DND-41 (cell line): ENCODE data around the gene DEFB118.

Source experiments
- ATAC-seq: fragments of 200-7000 bp; cut with Tn5 transposase; 3 replicates; pipeline ENCODE4 v1.9.1; 2021; ENCODE audit warnings: low read depth; ENCODE audit not compliant: insufficient read depth
- DNase-seq: peaks from one replicate; pipeline ENCODE4 v3.0.0-alpha.2; 2020
- H2AFZ ChIP-seq: 2 replicates; pipeline ENCODE4 v1.6.0; 2012; ENCODE audit warnings: low read depth, low read length
- H3K27ac ChIP-seq: 2 replicates; pipeline ENCODE4 v1.5.1; 2012; ENCODE audit warnings: low read length, inconsistent platforms
- H3K27me3 ChIP-seq: fragments of 200-600 bp; sonication (generic); 2 replicates; pipeline ENCODE4 v1.6.0; 2012; ENCODE audit warnings: low read length, mild to moderate bottlenecking, inconsistent platforms; ENCODE audit not compliant: insufficient read depth, poor library complexity
- H3K36me3 ChIP-seq: 2 replicates; pipeline ENCODE4 v1.5.1; 2012; ENCODE audit warnings: low read length, inconsistent platforms; ENCODE audit not compliant: insufficient read depth
- H3K4me1 ChIP-seq: 2 replicates; pipeline ENCODE4 v1.5.1; 2012; ENCODE audit warnings: mild to moderate bottlenecking, low read length; ENCODE audit not compliant: insufficient read depth
- H3K4me2 ChIP-seq: 2 replicates; pipeline ENCODE4 v1.6.0; 2012; ENCODE audit warnings: mild to moderate bottlenecking, moderate library complexity, low read length, inconsistent platforms; ENCODE audit not compliant: insufficient read depth
- H3K4me3 ChIP-seq, 2 experiments: fragments of 200-600 bp in 1 of 2; shearing (Covaris generic) in 1 of 2; 2 replicates each; pipeline ENCODE4 v1.5.1; 2012 to 2016; ENCODE audit warnings: inconsistent platforms in 2 of 2, low read length in 2 of 2, mild to moderate bottlenecking in 2 of 2, low read depth in 1 of 2, moderate library complexity in 1 of 2
- H3K79me2 ChIP-seq: 2 replicates; pipeline ENCODE4 v1.6.0; 2012; ENCODE audit warnings: low read length, inconsistent platforms; ENCODE audit not compliant: insufficient read depth
- H3K9ac ChIP-seq: 2 replicates; pipeline ENCODE4 v1.6.0; 2012; ENCODE audit warnings: low read depth, mild to moderate bottlenecking, inconsistent platforms, low read length, moderate library complexity
- H3K9me3 ChIP-seq: 2 replicates; pipeline ENCODE4 v1.5.1; 2012; ENCODE audit warnings: low read length, moderate library complexity, mild to moderate bottlenecking, inconsistent platforms; ENCODE audit not compliant: insufficient read depth, severe bottlenecking
- H4K20me1 ChIP-seq: 2 replicates; pipeline ENCODE4 v1.6.0; 2012; ENCODE audit warnings: low read length; ENCODE audit not compliant: insufficient read depth
- EZH2 ChIP-seq: IDR thresholded peaks from 3 replicates; pipeline ENCODE4 v1.6.1; 2012; ENCODE audit warnings: borderline replicate concordance, low read depth, mild to moderate bottlenecking, moderate library complexity, low read length, inconsistent platforms; ENCODE audit not compliant: severe bottlenecking
- TF ChIP-seq, protein P1 (sequence below): IDR thresholded peaks from 2 replicates; pipeline ENCODE4 v1.5.1; 2012; ENCODE audit warnings: borderline replicate concordance, low read length, moderate library complexity, mild to moderate bottlenecking; ENCODE audit not compliant: poor library complexity, severe bottlenecking; ENCODE audit errors: extremely low read depth

DEFB118 gene

GRCh38 chr20:31406115-31406514 is 37.7 kb downstream of the DEFB118 start, which contains the start of gene DEFB121:
Gene DEFB121 (minus strand): TSS chr20:31406215. CDS start chr20:31406152, 63 bp downstream.
- TF ChIP-seq, protein P1, sequence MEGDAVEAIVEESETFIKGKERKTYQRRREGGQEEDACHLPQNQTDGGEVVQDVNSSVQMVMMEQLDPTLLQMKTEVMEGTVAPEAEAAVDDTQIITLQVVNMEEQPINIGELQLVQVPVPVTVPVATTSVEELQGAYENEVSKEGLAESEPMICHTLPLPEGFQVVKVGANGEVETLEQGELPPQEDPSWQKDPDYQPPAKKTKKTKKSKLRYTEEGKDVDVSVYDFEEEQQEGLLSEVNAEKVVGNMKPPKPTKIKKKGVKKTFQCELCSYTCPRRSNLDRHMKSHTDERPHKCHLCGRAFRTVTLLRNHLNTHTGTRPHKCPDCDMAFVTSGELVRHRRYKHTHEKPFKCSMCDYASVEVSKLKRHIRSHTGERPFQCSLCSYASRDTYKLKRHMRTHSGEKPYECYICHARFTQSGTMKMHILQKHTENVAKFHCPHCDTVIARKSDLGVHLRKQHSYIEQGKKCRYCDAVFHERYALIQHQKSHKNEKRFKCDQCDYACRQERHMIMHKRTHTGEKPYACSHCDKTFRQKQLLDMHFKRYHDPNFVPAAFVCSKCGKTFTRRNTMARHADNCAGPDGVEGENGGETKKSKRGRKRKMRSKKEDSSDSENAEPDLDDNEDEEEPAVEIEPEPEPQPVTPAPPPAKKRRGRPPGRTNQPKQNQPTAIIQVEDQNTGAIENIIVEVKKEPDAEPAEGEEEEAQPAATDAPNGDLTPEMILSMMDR, result no peak
- no peak for TF ChIP-seq EZH2
- no peaks in the 10 kb centered on the region for H3K9me3 ChIP-seq
- no peaks in the 10 kb centered on the region for H3K36me3 ChIP-seq
- no peak within 1 kb of the TSS for H3K4me2 ChIP-seq
- DNase-seq (no peak), ATAC-seq (no peak)
- no peak within 1 kb of the TSS for H3K4me3 ChIP-seq
- H3K4me1 ChIP-seq, result no peaks in the 10 kb centered on the region
- H3K27ac ChIP-seq, result no peak within 1 kb of the TSS
- H3K79me2 ChIP-seq, result no peaks in the 10 kb centered on the region
- no peak within 1 kb of the TSS for H3K9ac ChIP-seq
- H3K27me3 ChIP-seq, result peaks cover 2% of the 10 kb centered on the region
- no peak within 1 kb of the TSS for H2AFZ ChIP-seq
- no peaks in the 10 kb centered on the region for H4K20me1 ChIP-seq

- H3K9me3 ChIP-seq, result no peaks in the 10 kb centered on the region
- DNase-seq (no peak), ATAC-seq (no peak)
- no peaks in the 10 kb centered on the region for H3K4me1 ChIP-seq
- no peaks in the 10 kb centered on the region for H3K27me3 ChIP-seq
- TF ChIP-seq, protein P1, result no peak
- TF ChIP-seq EZH2, result no peak
- H3K4me3 ChIP-seq, result no peak overlapping the region
- H2AFZ ChIP-seq, result no peak overlapping the region
- H3K27ac ChIP-seq, result no peak overlapping the region
- no peak overlapping the region for H3K9ac ChIP-seq
- H4K20me1 ChIP-seq, result no peaks in the 10 kb centered on the region
- H3K4me2 ChIP-seq, result no peak overlapping the region
- H3K36me3 ChIP-seq, result no peaks in the 10 kb centered on the region
- no peaks in the 10 kb centered on the region for H3K79me2 ChIP-seq
Observed at GRCh38 chr20:31410011-31410410, 41.6 kb downstream of the DEFB118 start.

- no peak overlapping the region for H3K9ac ChIP-seq
- no peaks in the 10 kb centered on the region for H3K27me3 ChIP-seq
- no peak for ATAC-seq
- H3K27ac ChIP-seq, result no peak overlapping the region
- TF ChIP-seq, protein P1, result no peak
- TF ChIP-seq EZH2, result no peak
- H3K9me3 ChIP-seq, result no peaks in the 10 kb centered on the region
- H3K36me3 ChIP-seq, result no peaks in the 10 kb centered on the region
- no peak overlapping the region for H2AFZ ChIP-seq
- no peaks in the 10 kb centered on the region for H3K4me1 ChIP-seq
- H3K4me2 ChIP-seq, result no peak overlapping the region
- DNase-seq, result no peak
- no peak overlapping the region for H3K4me3 ChIP-seq
- H4K20me1 ChIP-seq, result no peaks in the 10 kb centered on the region
- H3K79me2 ChIP-seq, result no peaks in the 10 kb centered on the region
Observed at GRCh38 chr20:31414381-31414780, 46.0 kb downstream of the DEFB118 start.

DNA sequence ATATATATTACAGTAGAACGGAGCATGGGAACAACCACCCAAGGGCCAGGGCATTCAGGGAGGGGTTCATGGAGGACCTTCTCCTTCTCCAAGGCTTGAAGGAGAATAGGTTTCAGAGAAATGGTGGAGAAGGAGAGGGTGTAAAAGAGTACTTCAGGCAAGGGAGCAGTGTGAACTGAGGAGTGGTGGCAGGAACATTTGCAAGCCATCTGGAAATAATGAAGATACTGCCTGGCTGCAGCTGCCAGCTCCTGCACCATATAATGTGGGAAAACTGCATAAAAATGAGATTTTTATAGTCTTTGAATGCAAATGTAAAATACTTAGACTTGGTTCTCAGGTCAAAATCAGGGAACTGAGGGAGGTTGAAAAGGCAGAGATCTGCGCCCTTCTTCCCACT is 47.3 kb downstream of the DEFB118 start:
- Histone ChIP-seq H3K27me3 (no peaks in the 10 kb centered on the region), H3K79me2 (no peaks in the 10 kb centered on the region), H3K27ac (no peak overlapping the region), H4K20me1 (no peaks in the 10 kb centered on the region), H2AFZ (no peak overlapping the region), H3K4me2 (no peak overlapping the region), H3K4me3 (no peak overlapping the region), H3K36me3 (no peaks in the 10 kb centered on the region), H3K9ac (no peak overlapping the region), H3K4me1 (no peaks in the 10 kb centered on the region), H3K9me3 (no peaks in the 10 kb centered on the region)
- TF ChIP-seq EZH2, result no peak
- TF ChIP-seq, protein P1, result no peak
- DNase-seq (no peak), ATAC-seq (no peak)
